ENCODE measurements around the gene PBX3.

PBX3 gene

GRCh38 chr9:125956102-125956501 is 208.9 kb downstream of the PBX3 start:
- no peak for DNase-seq

- DNase-seq = no peak
Observed at GRCh38 chr9:125959315-125959714, 212.1 kb downstream of the PBX3 start.

- DNase-seq = no peak
Observed at GRCh38 chr9:125959951-125960619, 212.9 kb downstream of the PBX3 start.

GRCh38 chr9:125960626-125961025 is 213.5 kb downstream of the PBX3 start:
- DNase-seq = no peak

GRCh38 chr9:125961072-125961471 is 213.9 kb downstream of the PBX3 start:
- no peak for DNase-seq

GRCh38 chr9:125963932-125964331 is 216.8 kb downstream of the PBX3 start:
- DNase-seq = no peak

GRCh38 chr9:125964702-125965225 is 217.6 kb downstream of the PBX3 start:
- no peak for DNase-seq

- no peak for DNase-seq
Observed at GRCh38 chr9:125965477-125965876, 218.3 kb downstream of the PBX3 start.

GRCh38 chr9:125966466-125966865 is 219.3 kb downstream of the PBX3 start:
- no peak for DNase-seq

- no peak for DNase-seq
Observed at GRCh38 chr9:125966959-125967711, 220.0 kb downstream of the PBX3 start.

- DNase-seq = no peak
Observed at GRCh38 chr9:125968714-125969374, 221.7 kb downstream of the PBX3 start.

GRCh38 chr9:125969462-125969861 is 222.3 kb downstream of the PBX3 start:
- no peak for DNase-seq

GRCh38 chr9:125969868-125970267 is 222.7 kb downstream of the PBX3 start:
- no peak for DNase-seq

GRCh38 chr9:125970340-125970739 is 223.2 kb downstream of the PBX3 start:
- no peak for DNase-seq

GRCh38 chr9:125971050-125971449 is 223.9 kb downstream of the PBX3 start:
- DNase-seq = no peak

- no peak for DNase-seq
Observed at GRCh38 chr9:125972012-125972729, 225.0 kb downstream of the PBX3 start.

- no peak for DNase-seq
Observed at GRCh38 chr9:125973547-125973946, 226.4 kb downstream of the PBX3 start.

- DNase-seq = no peak
Observed at GRCh38 chr9:125974705-125975104, 227.5 kb downstream of the PBX3 start.

- no peak for DNase-seq
Observed at GRCh38 chr9:125977223-125977622, 230.1 kb downstream of the PBX3 start.

- DNase-seq = no peak
Observed at GRCh38 chr9:125979383-125979782, 232.2 kb downstream of the PBX3 start.

GRCh38 chr9:125982798-125983406 is 235.7 kb downstream of the PBX3 start:
- DNase-seq = no peak

- no peak for DNase-seq
Observed at GRCh38 chr9:125983681-125984080, 236.5 kb downstream of the PBX3 start.

GRCh38 chr9:125984461-125984860 is 237.3 kb downstream of the PBX3 start:
- no peak for DNase-seq
